Lung (tissue), 12 donors: ENCODE data around the gene LIME1. TPM values are rescaled to one million over a fixed set of nuclear protein-coding genes. Genes with fewer than 3 reads are reported as not detected.

Experiments
- ATAC-seq: fragments of 200-7000 bp; cut with Tn5 transposase; one replicate; pipeline ENCODE4 v1.9.1; 2020; ENCODE audit warnings: moderate number of reproducible peaks; ENCODE audit not compliant: insufficient read depth, low FRiP score
- DNase-seq, 3 donors: peaks; one replicate each; pipeline ENCODE4 v3.0.0-alpha.2; 2013 to 2017
- H3K27ac ChIP-seq, 2 donors: one replicate each; pipeline ENCODE4 v1.5.1; 2013; ENCODE audit warnings: mild to moderate bottlenecking in 2 of 2, moderate library complexity in 2 of 2, control low read depth in 1 of 2, inconsistent platforms in 1 of 2, low read depth in 1 of 2, low read length in 1 of 2
- H3K27me3 ChIP-seq, 3 donors: one replicate each; pipeline ENCODE4 v1.5.1; 2013; ENCODE audit warnings: low read length in 2 of 3; ENCODE audit not compliant: control insufficient read depth in 3 of 3, insufficient read depth in 3 of 3
- H3K36me3 ChIP-seq, 4 donors: one replicate each; pipeline ENCODE4 v1.5.1; 2013; ENCODE audit warnings: low read length in 4 of 4, mild to moderate bottlenecking in 1 of 4, moderate library complexity in 1 of 4; ENCODE audit not compliant: control insufficient read depth in 4 of 4, insufficient read depth in 4 of 4
- H3K4me1 ChIP-seq, 5 donors: one replicate each; pipeline ENCODE4 v1.5.1; 2013; ENCODE audit warnings: low read length in 5 of 5, mild to moderate bottlenecking in 2 of 5, moderate library complexity in 1 of 5; ENCODE audit not compliant: control insufficient read depth in 5 of 5, insufficient read depth in 5 of 5
- H3K4me3 ChIP-seq: one replicate; pipeline ENCODE4 v1.5.1; 2013; ENCODE audit warnings: mild to moderate bottlenecking, control low read depth, moderate library complexity
- H3K9ac ChIP-seq, 2 donors: one replicate each; pipeline ENCODE4 v1.5.1; 2013; ENCODE audit warnings: low read length in 2 of 2, control low read depth in 1 of 2; ENCODE audit not compliant: insufficient read depth in 1 of 2
- H3K9me3 ChIP-seq, 4 donors: one replicate each; pipeline ENCODE4 v1.5.1; 2013; ENCODE audit warnings: low read length in 3 of 4, mild to moderate bottlenecking in 1 of 4, moderate library complexity in 1 of 4; ENCODE audit not compliant: control insufficient read depth in 4 of 4, insufficient read depth in 3 of 4
- CTCF ChIP-seq: IDR thresholded peaks from 2 replicates; pipeline ENCODE4 v1.5.1; 2012; ENCODE audit warnings: mild to moderate bottlenecking; ENCODE audit errors: control extremely low read depth, extremely low read depth
- WGBS, 2 donors: extraction: QIAGEN DNeasy Blood & Tissue Kit; methylation state at CpG; one replicate each; pipeline ENCODE4 v1.1.7; 2013; 5-methylcytosine and 5-hydroxymethylcytosine counted together
- polyA plus RNA-seq, 2 donors: library from polyadenylated mRNA; stranded (reverse); fragments of 200-250 nt; gene quantifications; one replicate each; pipeline ENCODE4 v1.2.1, GENCODE V29; 2013
- total RNA-seq, 2 donors: library from RNA; depleted of rRNA in 1 of 2; stranded (reverse); fragments of >200 nt in 1 of 2; gene quantifications; one replicate each; pipeline ENCODE4 v1.2.1, GENCODE V29; 2014 to 2021
- donor health status: control.
- donor health status: control.
- donor health status: Bipolar disorder and iron deficiency.
- donor health status: healthy.
- donor health status: DM: yes; HTN: yes; CAD: no.

The LIME1 gene
- total and polyA plus RNA-seq, 4 donors = 6.2 to 19.9 (median 10.2) TPM

DNA sequence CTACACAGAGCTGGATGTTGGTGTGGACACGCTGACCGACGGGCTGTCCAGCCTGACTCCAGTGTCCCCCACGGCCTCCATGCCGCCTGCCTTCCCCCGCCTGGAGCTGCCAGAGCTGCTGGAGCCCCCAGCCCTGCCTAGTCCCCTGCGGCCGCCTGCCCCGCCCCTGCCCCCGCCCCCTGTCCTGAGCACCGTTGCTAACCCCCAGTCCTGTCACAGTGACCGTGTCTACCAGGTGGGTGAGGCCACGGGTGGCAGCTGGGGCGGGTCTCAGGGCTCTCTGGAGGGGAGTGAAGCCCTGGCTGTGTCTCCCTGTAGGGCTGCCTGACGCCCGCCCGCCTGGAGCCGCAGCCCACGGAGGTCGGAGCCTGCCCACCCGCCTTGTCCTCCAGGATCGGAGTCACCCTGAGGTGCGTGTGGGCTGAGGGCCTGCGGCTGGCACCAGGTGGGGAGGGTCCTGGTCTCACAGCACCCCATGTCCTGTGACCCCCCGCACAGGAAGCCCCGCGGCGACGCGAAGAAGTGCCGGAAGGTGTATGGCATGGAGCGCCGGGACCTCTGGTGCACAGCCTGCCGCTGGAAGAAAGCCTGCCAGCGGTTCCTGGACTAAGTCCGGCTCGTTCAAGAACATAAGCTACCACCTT, 6.0 kb downstream of the LIME1 start:
- ATAC-seq = no peak
- Histone ChIP-seq H3K4me1 (peaks cover 0 to 33% (median 11%) of the 10 kb centered on the region in 5 donors), H3K9me3 (no peaks in the 10 kb centered on the region), H3K4me3 (no peak overlapping the region), H3K27me3 (no peaks in the 10 kb centered on the region), H3K27ac (no peak overlapping the region), H3K9ac (no peak overlapping the region), H3K36me3 (peaks cover 0 to 30% (median 8%) of the 10 kb centered on the region in 4 donors)
- DNase-seq = no peak
- WGBS, 2 donors = 91 to 92% methylated on average over 37 of the region's 37 CpGs
- no peak for TF ChIP-seq CTCF

- Histone ChIP-seq H3K9me3 (no peaks in the 10 kb centered on the region), H3K27me3 (no peaks in the 10 kb centered on the region), H3K9ac (no peak overlapping the region), H3K27ac (no peak overlapping the region), H3K4me1 (peaks cover 0 to 29% (median 11%) of the 10 kb centered on the region in 5 donors), H3K4me3 (no peak overlapping the region), H3K36me3 (peaks cover 0 to 30% (median 8%) of the 10 kb centered on the region in 4 donors)
- no peak for TF ChIP-seq CTCF
- WGBS, 2 donors = 89 to 90% methylated on average over 31 of the region's 31 CpGs
- no peak for DNase-seq
- ATAC-seq = no peak
Measured at GRCh38 chr20:63743210-63743970, 6.9 kb downstream of the LIME1 start.

DNA sequence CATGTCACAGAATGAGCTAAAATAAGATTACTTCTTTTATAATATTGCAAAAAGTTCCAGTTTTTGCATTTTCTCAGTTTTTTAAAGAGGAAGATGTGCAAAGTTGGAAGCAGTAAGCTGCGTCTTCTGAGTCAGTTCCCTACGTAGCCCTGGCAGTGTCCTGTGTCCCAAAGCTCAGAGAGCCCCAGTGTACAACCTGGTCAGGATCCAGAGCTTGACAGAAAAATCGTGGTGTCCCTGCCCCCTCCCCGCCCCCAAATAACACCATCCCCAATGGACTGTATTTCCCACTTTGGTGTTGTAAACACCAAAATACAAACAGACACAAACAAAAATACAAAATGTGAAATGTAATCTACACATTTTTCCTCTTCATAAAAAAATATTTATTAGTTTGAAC, 7.7 kb downstream of the LIME1 start:
- Histone ChIP-seq H3K9ac (no peak overlapping the region), H3K4me3 (no peak overlapping the region), H3K27ac (no peak overlapping the region), H3K4me1 (peaks cover 0 to 21% (median 11%) of the 10 kb centered on the region in 5 donors), H3K27me3 (no peaks in the 10 kb centered on the region), H3K9me3 (no peaks in the 10 kb centered on the region), H3K36me3 (peaks cover 0 to 30% (median 8%) of the 10 kb centered on the region in 4 donors)
- ATAC-seq = no peak
- WGBS, 2 donors = 77 to 81% methylated on average over 4 of the region's 4 CpGs
- no peak for TF ChIP-seq CTCF
- no peak for DNase-seq
